Measurements from ENCODE around the gene ZDHHC1. TPM values are rescaled to one million over a fixed set of nuclear protein-coding genes. Genes with fewer than 3 reads are reported as not detected.
"Not testable (repeated sequence)": the region's sequence is repeated elsewhere in the genome, so short reads cannot be mapped to it uniquely, and the experiment has no call there.

Gene ZDHHC1
- total RNA-seq, 1 experiment from 2014 or later: 1.0 TPM

DNA sequence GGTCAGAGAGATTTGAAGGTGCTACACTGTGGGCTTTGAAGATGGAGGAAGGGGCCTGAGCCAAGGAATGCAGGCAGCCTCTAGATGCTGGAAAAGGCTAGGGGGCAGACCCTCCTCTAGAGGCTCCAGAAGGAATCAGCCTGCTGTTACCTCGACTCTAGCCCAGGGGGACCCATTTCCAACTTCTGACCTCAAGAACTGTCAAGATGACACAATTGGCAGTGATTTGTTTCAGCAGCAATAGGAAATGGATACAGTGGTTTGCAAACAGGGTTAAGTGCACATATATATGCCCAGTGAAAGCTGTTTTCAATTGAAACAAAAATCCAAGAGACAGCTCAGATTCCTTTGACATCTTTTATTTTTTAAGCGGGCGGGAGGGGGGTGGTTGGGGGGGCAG lies 3.7 kb upstream of the ZDHHC1 start:
- BruUV-seq (replicated peaks): no TSS peak
- intact Hi-C loops (cut with micrococcal nuclease; ENCODE audit: unreplicated experiment): no loop called here
- DNase-seq: peak in 1 of 2 experiments; percentile 36

DNA sequence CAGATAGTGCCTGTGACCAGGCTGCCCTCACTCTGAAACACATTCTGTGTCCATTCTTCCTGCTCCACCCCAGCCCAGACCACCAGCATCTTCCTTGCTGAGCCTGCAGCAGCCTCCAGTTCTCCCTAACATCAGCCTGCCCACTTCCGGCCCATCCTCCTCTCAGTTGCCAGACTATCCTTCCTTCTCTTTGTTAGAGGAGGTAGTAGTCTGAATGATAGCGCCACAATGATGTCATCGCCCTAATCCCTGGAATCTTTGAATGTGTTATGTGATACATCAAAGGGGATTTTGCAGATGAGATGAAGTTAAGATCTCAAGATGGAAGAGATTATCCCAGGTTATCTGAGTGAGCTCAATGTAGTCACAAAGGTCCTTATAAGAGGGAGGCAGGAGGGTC lies 3.2 kb upstream of the ZDHHC1 start:
- no peaks in the 10 kb centered on the region for H3K36me3 Mint-ChIP-seq (ENCODE audit: insufficient read depth, unreplicated experiment)
- H3K9me3 Mint-ChIP-seq (ENCODE audit: unreplicated experiment): no peaks in the 10 kb centered on the region
- H3K4me3 Mint-ChIP-seq (ENCODE audit: unreplicated experiment): no peak overlapping the region
- POLR2A ChIA-PET: no interaction called here
- TF ChIP-seq CTCF (IDR thresholded peaks at IDR 0.05; ENCODE audit: insufficient read depth in 1 of 2, low read depth in 1 of 2, low read length in 1 of 2, severe bottlenecking in 1 of 2, unreplicated experiment in 1 of 2): no peak
- Histone ChIP-seq H3K4me1 (peaks cover 43% of the 10 kb centered on the region), H3K4me3 (ENCODE audit: low read depth, low read length) (no peak overlapping the region), H3K27me3 (replicated peaks; ENCODE audit: control insufficient read depth, insufficient read depth, low read length) (no peaks in the 10 kb centered on the region), H3K36me3 (ENCODE audit: control insufficient read depth, insufficient read depth, low read length) (no peaks in the 10 kb centered on the region), H3K9me3 (no peaks in the 10 kb centered on the region)
- CTCF ChIA-PET: interaction anchor here (0.7 to 1.0 kb wide), 3 partner anchors 9 to 551 kb away, joined by 3 to 5 read pairs (median 4); partner anchors contain the start of gene HSD11B2
- no peak for DNase-seq
- H3K4me1 Mint-ChIP-seq (ENCODE audit: low read depth, unreplicated experiment): peaks cover 27% of the 10 kb centered on the region
- peak overlapping the region; percentile 8 for H3K27ac Mint-ChIP-seq (ENCODE audit: unreplicated experiment)
- no TSS peak for BruUV-seq (replicated peaks)
- H3K27me3 Mint-ChIP-seq (ENCODE audit: insufficient read depth, unreplicated experiment): no peaks in the 10 kb centered on the region
- intact Hi-C loops (cut with micrococcal nuclease; ENCODE audit: unreplicated experiment): no loop called here

More for the DNA sequence above, 3.7 kb upstream of the ZDHHC1 start:
- no peaks in the 10 kb centered on the region for H3K27me3 ChIP-seq (replicated peaks; ENCODE audit: control insufficient read depth, insufficient read depth, low read length)
- peaks cover 26% of the 10 kb centered on the region for H3K4me1 Mint-ChIP-seq (ENCODE audit: low read depth, unreplicated experiment)
- H3K9me3 Mint-ChIP-seq (ENCODE audit: unreplicated experiment): no peaks in the 10 kb centered on the region
- H3K4me3 Mint-ChIP-seq (ENCODE audit: unreplicated experiment): no peak overlapping the region
- ChIA-PET CTCF (interaction anchor here (0.7 to 1.0 kb wide), 3 partner anchors 8 to 552 kb away, joined by 3 to 5 read pairs (median 4); partner anchors contain the start of gene HSD11B2), POLR2A (no interaction called here)
- H3K4me1 ChIP-seq: peaks cover 46% of the 10 kb centered on the region
- H3K36me3 ChIP-seq (ENCODE audit: control insufficient read depth, insufficient read depth, low read length): no peaks in the 10 kb centered on the region
- no peak for TF ChIP-seq CTCF (IDR thresholded peaks at IDR 0.05; ENCODE audit: insufficient read depth in 1 of 2, low read depth in 1 of 2, low read length in 1 of 2, severe bottlenecking in 1 of 2, unreplicated experiment in 1 of 2)
- H3K9me3 ChIP-seq: no peaks in the 10 kb centered on the region
- H3K27me3 Mint-ChIP-seq (ENCODE audit: insufficient read depth, unreplicated experiment): no peaks in the 10 kb centered on the region
- peak overlapping the region; percentile 8 for H3K27ac Mint-ChIP-seq (ENCODE audit: unreplicated experiment)
- H3K36me3 Mint-ChIP-seq (ENCODE audit: insufficient read depth, unreplicated experiment): no peaks in the 10 kb centered on the region
- no peak overlapping the region for H3K4me3 ChIP-seq (ENCODE audit: low read depth, low read length)

DNA sequence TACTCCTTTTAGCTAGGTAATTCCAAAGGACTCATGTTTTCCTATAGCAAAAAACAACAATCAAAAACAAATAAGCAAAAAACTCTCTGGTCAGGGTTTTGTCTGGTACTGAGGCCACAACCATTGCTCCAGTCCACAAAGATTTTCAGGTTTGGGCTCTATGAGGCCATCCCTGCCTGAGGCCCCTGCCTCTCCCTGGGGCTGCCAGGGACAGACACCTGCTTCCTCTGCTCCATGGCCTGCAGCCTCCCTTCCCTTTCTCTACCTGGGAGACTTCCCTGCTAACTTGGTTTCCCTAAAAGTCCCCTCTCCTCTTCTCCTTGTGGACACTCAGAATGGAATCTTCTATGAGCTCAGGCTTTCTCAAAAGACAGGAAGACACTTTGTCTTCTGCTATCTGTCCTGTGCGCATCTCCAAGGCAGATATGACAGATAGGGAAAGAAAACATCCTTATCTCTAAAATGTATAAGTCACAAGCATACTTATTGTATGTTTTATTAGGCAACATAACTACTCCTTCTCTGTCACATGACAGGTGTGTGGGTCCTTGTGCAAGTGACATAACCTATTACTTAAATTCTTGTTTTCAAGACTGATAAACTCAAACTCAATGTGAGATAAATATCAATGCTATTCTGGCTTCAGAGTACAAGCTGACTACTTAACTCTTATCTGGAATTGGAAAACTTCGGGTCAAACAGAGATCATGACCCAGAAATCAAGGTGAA lies 1.2 kb upstream of the ZDHHC1 start:
- Mint-ChIP-seq H3K9me3 (ENCODE audit: unreplicated experiment) (no peaks in the 10 kb centered on the region), H3K4me3 (ENCODE audit: unreplicated experiment) (no peak overlapping the region), H3K27ac (ENCODE audit: unreplicated experiment) (peak overlapping the region; percentile 59), H3K27me3 (ENCODE audit: insufficient read depth, unreplicated experiment) (no peaks in the 10 kb centered on the region), H3K4me1 (ENCODE audit: low read depth, unreplicated experiment) (peaks cover 34% of the 10 kb centered on the region), H3K36me3 (ENCODE audit: insufficient read depth, unreplicated experiment) (no peaks in the 10 kb centered on the region)
- intact Hi-C loops (cut with micrococcal nuclease; ENCODE audit: unreplicated experiment): no loop called here
- POLR2A ChIA-PET: interaction anchor here (1.0 kb wide), 1 partner anchor 10 kb away, joined by 4 read pairs; no protein-coding TSS in a partner anchor
- H3K9me3 ChIP-seq: no peaks in the 10 kb centered on the region
- no peak overlapping the region for H3K4me3 ChIP-seq (ENCODE audit: low read depth, low read length)
- no TSS peak for BruUV-seq (replicated peaks)
- H3K36me3 ChIP-seq (ENCODE audit: control insufficient read depth, insufficient read depth, low read length): no peaks in the 10 kb centered on the region
- peak in 1 of 2 experiments; percentile 56 for DNase-seq
- peaks cover 30% of the 10 kb centered on the region for H3K4me1 ChIP-seq
- CTCF ChIA-PET: interaction anchor here (1.6 to 2.3 kb wide), 2 partner anchors 10 to 157 kb away, joined by 5 to 12 read pairs; no protein-coding TSS in a partner anchor
- no peak for TF ChIP-seq CTCF (IDR thresholded peaks at IDR 0.05; ENCODE audit: insufficient read depth in 1 of 2, low read depth in 1 of 2, low read length in 1 of 2, severe bottlenecking in 1 of 2, unreplicated experiment in 1 of 2)
- H3K27me3 ChIP-seq (replicated peaks; ENCODE audit: control insufficient read depth, insufficient read depth, low read length): no peaks in the 10 kb centered on the region

DNA sequence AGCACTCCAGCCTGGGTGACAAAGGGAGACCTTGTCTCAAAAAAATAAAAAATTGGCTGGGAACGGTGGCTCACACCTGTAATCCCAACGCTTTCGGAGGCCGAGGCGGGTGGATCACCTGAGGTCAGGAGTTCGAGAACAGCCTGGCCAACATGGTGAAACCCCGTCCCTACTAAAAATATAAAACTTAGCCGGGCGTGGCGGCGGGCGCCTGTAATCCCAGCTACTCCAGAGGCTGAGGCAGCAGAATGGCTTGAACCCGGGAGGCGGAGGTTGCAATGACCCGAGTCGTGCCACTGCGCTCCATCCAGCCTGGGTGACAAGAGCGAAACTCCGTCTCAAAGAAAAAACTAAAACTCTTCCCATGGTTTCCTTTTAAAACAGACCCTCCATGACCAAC lies 856 bp downstream of the ZDHHC1 start:
- BruUV-seq (replicated peaks); H3K36me3 Mint-ChIP-seq (ENCODE audit: insufficient read depth, unreplicated experiment); DNase-seq; H3K4me3 Mint-ChIP-seq (ENCODE audit: unreplicated experiment); H3K27me3 ChIP-seq (replicated peaks; ENCODE audit: control insufficient read depth, insufficient read depth, low read length); H3K36me3 ChIP-seq (ENCODE audit: control insufficient read depth, insufficient read depth, low read length); H3K27ac Mint-ChIP-seq (ENCODE audit: unreplicated experiment); CTCF ChIA-PET; H3K9me3 Mint-ChIP-seq (ENCODE audit: unreplicated experiment); H3K4me3 ChIP-seq (ENCODE audit: low read depth, low read length); H3K27me3 Mint-ChIP-seq (ENCODE audit: insufficient read depth, unreplicated experiment); H3K9me3 ChIP-seq; POLR2A ChIA-PET; intact Hi-C loops (cut with micrococcal nuclease; ENCODE audit: unreplicated experiment): not testable (repeated sequence)
- H3K4me1 ChIP-seq: peaks cover 49% of the 10 kb centered on the region
- peaks cover 51% of the 10 kb centered on the region for H3K4me1 Mint-ChIP-seq (ENCODE audit: low read depth, unreplicated experiment)

All from Caco-2 (cell line).